ENCODE measurements around the gene PPP6R1. TPM values are rescaled to one million over a fixed set of nuclear protein-coding genes. Genes with fewer than 3 reads are reported as not detected.

PPP6R1 gene
- total and polyA plus RNA-seq, 2 experiments from 2014 or later, result 37.1 to 76.0 TPM

- H3K79me2 ChIP-seq, result no peaks in the 10 kb centered on the region
- H3K27me3 ChIP-seq, result no peaks in the 10 kb centered on the region
- H2AFZ ChIP-seq, result no peak overlapping the region
- no peaks in the 10 kb centered on the region for H3K9me2 ChIP-seq (replicated peaks; ENCODE audit: insufficient read depth)
- H3K4me3 ChIP-seq, result no peak overlapping the region
- H3K4me2 ChIP-seq, result no peak overlapping the region
- no peak for DNase-seq (ENCODE audit: low spot score)
- H3K27ac ChIP-seq, result no peak overlapping the region
- H3K36me3 ChIP-seq (replicated peaks; ENCODE audit: insufficient read depth, low read depth), result no peaks in the 10 kb centered on the region
- H3K9me3 ChIP-seq (ENCODE audit: low read depth), result no peaks in the 10 kb centered on the region
- no peaks in the 10 kb centered on the region for H4K20me1 ChIP-seq (ENCODE audit: insufficient read depth, poor library complexity, severe bottlenecking)
- no peak for TF ChIP-seq EZH2 (IDR thresholded peaks at IDR 0.05; ENCODE audit: borderline replicate concordance)
- no peak for TF ChIP-seq EZH2phosphoT487 (IDR thresholded peaks at IDR 0.05; ENCODE audit: low read depth, severe bottlenecking, unreplicated experiment)
- no peak for TF ChIP-seq CTCF (IDR thresholded peaks at IDR 0.05; ENCODE audit: poor library complexity)
- no peaks in the 10 kb centered on the region for H3K4me1 ChIP-seq (ENCODE audit: insufficient read depth)
- WGBS (ENCODE audit: low lambda C conversion rate, missing lambda C conversion rate), result 96% methylated on average over 10 of the region's 10 CpGs
Measured at GRCh38 chr19:55297267-55297666, 38.5 kb upstream of the PPP6R1 start.

GRCh38 chr19:55289117-55289796 lies 30.4 kb upstream of the PPP6R1 start:
- no peak for DNase-seq (ENCODE audit: low spot score)
- no peaks in the 10 kb centered on the region for H3K4me1 ChIP-seq (ENCODE audit: insufficient read depth)
- H3K27me3 ChIP-seq, result no peaks in the 10 kb centered on the region
- H3K4me2 ChIP-seq, result no peak overlapping the region
- H3K36me3 ChIP-seq (replicated peaks; ENCODE audit: insufficient read depth, low read depth), result no peaks in the 10 kb centered on the region
- WGBS (ENCODE audit: low lambda C conversion rate, missing lambda C conversion rate), result 96% methylated on average over 9 of the region's 9 CpGs
- no peaks in the 10 kb centered on the region for H3K9me3 ChIP-seq (ENCODE audit: low read depth)
- H3K4me3 ChIP-seq, result no peak overlapping the region
- no peak overlapping the region for H2AFZ ChIP-seq
- peaks cover 5% of the 10 kb centered on the region for H3K79me2 ChIP-seq
- no peak overlapping the region for H3K27ac ChIP-seq
- TF ChIP-seq EZH2phosphoT487 (IDR thresholded peaks at IDR 0.05; ENCODE audit: low read depth, severe bottlenecking, unreplicated experiment) (no peak), CTCF (IDR thresholded peaks at IDR 0.05; ENCODE audit: poor library complexity) (no peak), EZH2 (IDR thresholded peaks at IDR 0.05; ENCODE audit: borderline replicate concordance) (no peak)
- no peaks in the 10 kb centered on the region for H3K9me2 ChIP-seq (replicated peaks; ENCODE audit: insufficient read depth)
- no peaks in the 10 kb centered on the region for H4K20me1 ChIP-seq (ENCODE audit: insufficient read depth, poor library complexity, severe bottlenecking)

- no peaks in the 10 kb centered on the region for H4K20me1 ChIP-seq (ENCODE audit: insufficient read depth, poor library complexity, severe bottlenecking)
- WGBS (ENCODE audit: low lambda C conversion rate, missing lambda C conversion rate), result 97% methylated on average over 18 of the region's 21 CpGs
- no peak for TF ChIP-seq EZH2phosphoT487 (IDR thresholded peaks at IDR 0.05; ENCODE audit: low read depth, severe bottlenecking, unreplicated experiment)
- TF ChIP-seq CTCF (IDR thresholded peaks at IDR 0.05; ENCODE audit: poor library complexity), result no peak
- no peak for TF ChIP-seq EZH2 (IDR thresholded peaks at IDR 0.05; ENCODE audit: borderline replicate concordance)
- H3K9me3 ChIP-seq (ENCODE audit: low read depth), result no peaks in the 10 kb centered on the region
- no peak overlapping the region for H3K4me3 ChIP-seq
- no peak overlapping the region for H3K4me2 ChIP-seq
- no peak for DNase-seq (ENCODE audit: low spot score)
- peaks cover 8% of the 10 kb centered on the region for H3K79me2 ChIP-seq
- H3K27ac ChIP-seq, result no peak overlapping the region
- H3K4me1 ChIP-seq (ENCODE audit: insufficient read depth), result no peaks in the 10 kb centered on the region
- no peaks in the 10 kb centered on the region for H3K27me3 ChIP-seq
- H3K36me3 ChIP-seq (replicated peaks; ENCODE audit: insufficient read depth, low read depth), result no peaks in the 10 kb centered on the region
- no peaks in the 10 kb centered on the region for H3K9me2 ChIP-seq (replicated peaks; ENCODE audit: insufficient read depth)
- no peak overlapping the region for H2AFZ ChIP-seq
Measured at GRCh38 chr19:55287361-55288079, 28.7 kb upstream of the PPP6R1 start.

All from hepatocyte (in vitro differentiated cells).